Retina (tissue), 1 donor: Measurements from ENCODE around the gene TCP11.

Experiments used
- DNase-seq: peaks from one replicate; pipeline ENCODE4 v3.0.0-alpha.2; 2016

The TCP11 gene

GRCh38 chr6:35090734-35091133 is 50.4 kb downstream of the TCP11 start:
- DNase-seq: no peak

GRCh38 chr6:35089935-35090505 is 51.1 kb downstream of the TCP11 start:
- DNase-seq: no peak

GRCh38 chr6:35089216-35089934 is 51.8 kb downstream of the TCP11 start:
- DNase-seq: no peak

GRCh38 chr6:35088281-35089215 is 52.6 kb downstream of the TCP11 start:
- no peak for DNase-seq

- DNase-seq: no peak
Observed at GRCh38 chr6:35087361-35088280, 53.5 kb downstream of the TCP11 start.

- no peak for DNase-seq
Observed at GRCh38 chr6:35086636-35087360, 54.3 kb downstream of the TCP11 start.

GRCh38 chr6:35086282-35086632 is 54.9 kb downstream of the TCP11 start:
- DNase-seq: no peak

GRCh38 chr6:35085359-35086281 is 55.5 kb downstream of the TCP11 start:
- no peak for DNase-seq

GRCh38 chr6:35084511-35085203 is 56.5 kb downstream of the TCP11 start:
- no peak for DNase-seq

GRCh38 chr6:35084041-35084491 is 57.1 kb downstream of the TCP11 start:
- DNase-seq: no peak

- no peak for DNase-seq
Observed at GRCh38 chr6:35083507-35083906, 57.6 kb downstream of the TCP11 start.

GRCh38 chr6:35082733-35083403 is 58.3 kb downstream of the TCP11 start:
- no peak for DNase-seq

- DNase-seq: no peak
Observed at GRCh38 chr6:35082046-35082732, 59.0 kb downstream of the TCP11 start.

- DNase-seq: no peak
Observed at GRCh38 chr6:35081426-35081851, 59.7 kb downstream of the TCP11 start.

GRCh38 chr6:35080821-35081425 is 60.2 kb downstream of the TCP11 start:
- no peak for DNase-seq

GRCh38 chr6:35080016-35080680 is 61.0 kb downstream of the TCP11 start:
- no peak for DNase-seq

- DNase-seq: no peak
Observed at GRCh38 chr6:35079311-35080000, 61.7 kb downstream of the TCP11 start.
